ENCODE data around the gene AKAP6.

The AKAP6 gene

DNA sequence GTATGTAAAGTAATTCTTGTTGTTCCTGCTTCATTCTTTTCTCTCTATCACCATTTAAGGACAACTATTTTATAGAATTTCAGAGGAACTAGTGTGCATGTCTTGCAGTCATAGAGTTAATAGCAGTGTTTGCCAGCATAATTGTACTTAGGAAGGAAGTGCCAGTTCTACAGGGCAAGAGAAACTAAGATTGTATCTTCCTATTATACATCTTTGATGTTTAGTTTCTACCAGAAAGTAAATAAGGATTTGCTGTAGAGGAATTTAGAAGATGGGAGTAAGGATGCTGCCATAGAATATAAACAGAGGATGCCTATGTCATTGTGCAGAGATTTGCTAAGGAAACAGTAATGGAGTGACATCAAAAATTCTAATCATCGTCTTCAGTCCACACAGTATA lies 338.7 kb downstream of the AKAP6 start:
- Histone ChIP-seq H3K4me3 (IDR thresholded peaks at IDR 0.05; ENCODE audit: insufficient read depth, low read depth, low read length) (no peak overlapping the region), H4K20me1 (ENCODE audit: insufficient read depth) (no peaks in the 10 kb centered on the region)

DNA sequence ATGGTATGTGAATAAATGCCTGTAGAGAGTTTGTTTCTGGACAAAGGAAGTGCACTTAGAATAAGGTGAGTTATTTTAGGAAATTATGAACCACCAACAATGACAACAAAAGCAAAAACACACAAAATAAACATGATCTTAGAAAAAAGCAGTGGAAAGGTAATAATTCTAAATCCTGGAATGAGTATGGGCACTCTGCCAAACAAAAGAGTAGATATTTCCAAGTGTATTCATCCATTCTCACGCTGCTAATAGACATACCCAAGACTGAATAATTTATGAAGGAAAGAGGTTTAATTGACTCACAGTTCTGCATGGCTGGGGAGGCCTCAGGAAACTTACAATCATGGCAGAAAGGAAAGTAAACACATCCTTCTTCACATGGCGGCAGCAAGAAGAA lies 340.3 kb downstream of the AKAP6 start:
- H4K20me1 ChIP-seq (ENCODE audit: insufficient read depth) = no peaks in the 10 kb centered on the region
- H3K79me2 ChIP-seq (ENCODE audit: insufficient read depth, low read depth) = no peaks in the 10 kb centered on the region
- TF ChIP-seq, protein P1, sequence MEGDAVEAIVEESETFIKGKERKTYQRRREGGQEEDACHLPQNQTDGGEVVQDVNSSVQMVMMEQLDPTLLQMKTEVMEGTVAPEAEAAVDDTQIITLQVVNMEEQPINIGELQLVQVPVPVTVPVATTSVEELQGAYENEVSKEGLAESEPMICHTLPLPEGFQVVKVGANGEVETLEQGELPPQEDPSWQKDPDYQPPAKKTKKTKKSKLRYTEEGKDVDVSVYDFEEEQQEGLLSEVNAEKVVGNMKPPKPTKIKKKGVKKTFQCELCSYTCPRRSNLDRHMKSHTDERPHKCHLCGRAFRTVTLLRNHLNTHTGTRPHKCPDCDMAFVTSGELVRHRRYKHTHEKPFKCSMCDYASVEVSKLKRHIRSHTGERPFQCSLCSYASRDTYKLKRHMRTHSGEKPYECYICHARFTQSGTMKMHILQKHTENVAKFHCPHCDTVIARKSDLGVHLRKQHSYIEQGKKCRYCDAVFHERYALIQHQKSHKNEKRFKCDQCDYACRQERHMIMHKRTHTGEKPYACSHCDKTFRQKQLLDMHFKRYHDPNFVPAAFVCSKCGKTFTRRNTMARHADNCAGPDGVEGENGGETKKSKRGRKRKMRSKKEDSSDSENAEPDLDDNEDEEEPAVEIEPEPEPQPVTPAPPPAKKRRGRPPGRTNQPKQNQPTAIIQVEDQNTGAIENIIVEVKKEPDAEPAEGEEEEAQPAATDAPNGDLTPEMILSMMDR (conservative IDR thresholded peaks at IDR 0.05; ENCODE audit: low read depth, low read length) = no peak
- no peak overlapping the region for H3K9ac ChIP-seq
- no peaks in the 10 kb centered on the region for H3K36me3 ChIP-seq (ENCODE audit: insufficient read depth)
- H3K4me3 ChIP-seq (IDR thresholded peaks at IDR 0.05; ENCODE audit: insufficient read depth, low read depth, low read length) = no peak overlapping the region
- H3K27ac ChIP-seq = no peak overlapping the region
- H3K27me3 ChIP-seq (ENCODE audit: insufficient read depth, low read depth) = no peaks in the 10 kb centered on the region
- H2AFZ ChIP-seq (ENCODE audit: low read depth) = no peak overlapping the region
- H3K4me2 ChIP-seq = no peak overlapping the region
- H3K4me1 ChIP-seq (ENCODE audit: low read depth, poor library complexity, severe bottlenecking) = no peaks in the 10 kb centered on the region

More for the DNA sequence above, 338.7 kb downstream of the AKAP6 start:
- H3K4me2 ChIP-seq = no peak overlapping the region
- H2AFZ ChIP-seq (ENCODE audit: low read depth) = no peak overlapping the region
- H3K4me1 ChIP-seq (ENCODE audit: low read depth, poor library complexity, severe bottlenecking) = no peaks in the 10 kb centered on the region
- H3K79me2 ChIP-seq (ENCODE audit: insufficient read depth, low read depth) = no peaks in the 10 kb centered on the region
- no peaks in the 10 kb centered on the region for H3K36me3 ChIP-seq (ENCODE audit: insufficient read depth)
- H3K27ac ChIP-seq = no peak overlapping the region
- TF ChIP-seq, protein P1 (conservative IDR thresholded peaks at IDR 0.05; ENCODE audit: low read depth, low read length) = no peak
- H3K9ac ChIP-seq = no peak overlapping the region
- H3K27me3 ChIP-seq (ENCODE audit: insufficient read depth, low read depth) = no peaks in the 10 kb centered on the region

DNA sequence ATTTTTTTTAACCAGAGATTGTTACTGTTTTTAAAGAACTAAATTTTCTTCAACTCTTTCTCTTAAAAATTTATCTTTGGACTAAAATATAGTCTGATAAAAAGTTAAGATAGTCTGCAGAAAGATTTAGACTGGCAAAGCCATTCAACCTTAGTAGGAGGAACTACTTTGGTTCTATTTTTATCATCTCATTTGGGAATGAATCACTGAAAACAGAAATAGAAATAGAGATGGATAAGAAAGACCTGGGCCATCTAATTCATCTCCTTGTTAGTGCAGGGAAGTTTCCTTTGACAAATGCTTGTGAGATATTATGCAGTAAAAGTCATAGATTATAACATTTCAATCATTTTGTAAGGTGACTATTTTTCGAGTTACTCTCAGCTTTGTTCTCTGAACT lies 346.3 kb downstream of the AKAP6 start:
- Histone ChIP-seq H2AFZ (ENCODE audit: low read depth) (no peak overlapping the region), H3K27me3 (ENCODE audit: insufficient read depth, low read depth) (no peaks in the 10 kb centered on the region), H3K27ac (no peak overlapping the region), H4K20me1 (ENCODE audit: insufficient read depth) (no peaks in the 10 kb centered on the region), H3K4me2 (no peak overlapping the region), H3K4me3 (IDR thresholded peaks at IDR 0.05; ENCODE audit: insufficient read depth, low read depth, low read length) (no peak overlapping the region), H3K79me2 (ENCODE audit: insufficient read depth, low read depth) (no peaks in the 10 kb centered on the region), H3K9ac (no peak overlapping the region), H3K36me3 (ENCODE audit: insufficient read depth) (no peaks in the 10 kb centered on the region), H3K4me1 (ENCODE audit: low read depth, poor library complexity, severe bottlenecking) (no peaks in the 10 kb centered on the region)
- TF ChIP-seq, protein P1 (conservative IDR thresholded peaks at IDR 0.05; ENCODE audit: low read depth, low read length) = no peak

DNA sequence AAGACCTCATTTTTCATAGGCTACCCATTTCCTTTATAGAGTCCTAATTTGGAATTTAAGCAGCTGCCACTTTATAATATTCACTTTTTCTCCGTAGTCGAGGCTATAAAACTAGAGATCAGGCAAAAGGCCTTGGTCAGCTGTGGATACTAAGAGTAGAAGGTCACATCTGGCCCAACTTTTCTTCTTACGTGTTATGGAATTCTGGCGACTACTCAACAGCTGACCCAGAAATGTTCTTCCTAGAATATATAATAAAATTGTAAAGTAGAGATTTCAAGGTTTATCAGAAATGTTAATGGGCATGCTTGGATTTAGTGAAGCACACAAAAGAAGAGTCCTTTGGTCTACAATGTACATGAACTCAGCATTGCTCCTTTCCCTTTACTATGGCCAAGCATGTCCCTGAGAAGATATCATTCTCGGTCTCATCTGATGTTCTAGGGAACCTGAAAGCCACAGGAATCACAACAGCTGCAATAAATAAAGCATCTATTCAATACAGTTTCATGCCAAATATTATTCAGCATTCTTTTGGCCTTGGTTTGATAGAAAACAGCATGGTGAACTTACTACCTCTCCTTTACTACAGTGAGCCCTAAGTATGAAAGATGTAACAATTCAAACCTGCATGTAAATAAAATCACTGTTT lies 348.2 kb downstream of the AKAP6 start:
- H3K27ac ChIP-seq = no peak overlapping the region
- no peak overlapping the region for H2AFZ ChIP-seq (ENCODE audit: low read depth)
- H4K20me1 ChIP-seq (ENCODE audit: insufficient read depth) = no peaks in the 10 kb centered on the region
- no peaks in the 10 kb centered on the region for H3K79me2 ChIP-seq (ENCODE audit: insufficient read depth, low read depth)
- no peak overlapping the region for H3K9ac ChIP-seq
- no peaks in the 10 kb centered on the region for H3K4me1 ChIP-seq (ENCODE audit: low read depth, poor library complexity, severe bottlenecking)
- H3K4me2 ChIP-seq = no peak overlapping the region
- no peak overlapping the region for H3K4me3 ChIP-seq (IDR thresholded peaks at IDR 0.05; ENCODE audit: insufficient read depth, low read depth, low read length)
- no peaks in the 10 kb centered on the region for H3K36me3 ChIP-seq (ENCODE audit: insufficient read depth)
- TF ChIP-seq, protein P1 (conservative IDR thresholded peaks at IDR 0.05; ENCODE audit: low read depth, low read length) = no peak
- H3K27me3 ChIP-seq (ENCODE audit: insufficient read depth, low read depth) = no peaks in the 10 kb centered on the region

Data from KMS-11 (cell line).